Keratinocyte (primary cell): Measurements from ENCODE around the gene HOXA5.

Experiments
- CTCF ChIP-seq, 3 experiments: IDR thresholded peaks in 1 of 3; conservative IDR thresholded peaks in 1 of 3; optimal IDR thresholded peaks in 1 of 3; 2 replicates in 2 of 3; 3 replicates in 1 of 3; pipeline versions ENCODE3 to v1.5.1; 2011; ENCODE audit warnings: low read length in 3 of 3, mild to moderate bottlenecking in 3 of 3, moderate library complexity in 2 of 3, control low read depth in 1 of 3, inconsistent platforms in 1 of 3; ENCODE audit not compliant: insufficient read depth in 2 of 3; ENCODE audit errors: extremely low read depth in 1 of 3
- EZH2 ChIP-seq: IDR thresholded peaks from one replicate; pipeline ENCODE4 v1.6.1; 2012; ENCODE audit warnings: inconsistent platforms, mild to moderate bottlenecking, low read length, moderate library complexity

- TF ChIP-seq EZH2 (no peak), CTCF (optimal IDR thresholded peaks at IDR 0.05 in 1 of 3, IDR thresholded peaks at IDR 0.05 in 1 of 3, conservative IDR thresholded peaks at IDR 0.05 in 1 of 3; ENCODE audit: extremely low read depth in 1 of 3, insufficient read depth in 2 of 3, low read length in 3 of 3) (no peak)
Measured at GRCh38 chr7:27167916-27168264, 24.4 kb upstream of the HOXA5 start.
